Neutrophil (primary cell): ENCODE results near the gene WDR7.

Experiments
- H3K27ac ChIP-seq: fragments of 200-600 bp; sonication (generic); 2 replicates; pipeline ENCODE4 v1.5.1; 2016; ENCODE audit warnings: mild to moderate bottlenecking, moderate library complexity
- H3K27me3 ChIP-seq: fragments of 200-600 bp; sonication (generic); 2 replicates; pipeline ENCODE4 v1.6.0; 2016; ENCODE audit warnings: mild to moderate bottlenecking
- H3K36me3 ChIP-seq: fragments of 200-600 bp; sonication (generic); 2 replicates; pipeline ENCODE4 v1.5.1; 2017
- H3K4me1 ChIP-seq, 2 experiments: fragments of 200-600 bp in 1 of 2; sonication (generic) in 1 of 2; 1 replicate in 1 of 2; 2 replicates in 1 of 2; pipeline versions ENCODE4 v1.5.1 to v1.6.1; 2013 to 2016; ENCODE audit warnings: low read depth in 1 of 2, low read length in 1 of 2, mild to moderate bottlenecking in 1 of 2, moderate library complexity in 1 of 2; ENCODE audit not compliant: control insufficient read depth in 1 of 2, insufficient read depth in 1 of 2
- H3K4me3 ChIP-seq, 2 experiments: fragments of 200-600 bp in 1 of 2; sonication (generic) in 1 of 2; 1 replicate in 1 of 2; 2 replicates in 1 of 2; pipeline ENCODE4 v1.5.1; 2013 to 2016; ENCODE audit warnings: low read depth in 1 of 2, low read length in 1 of 2, mild to moderate bottlenecking in 1 of 2, moderate library complexity in 1 of 2
- H3K9me3 ChIP-seq: fragments of 200-600 bp; sonication (generic); 2 replicates; pipeline ENCODE4 v1.5.1; 2016
- CTCF ChIP-seq: fragments of 200-600 bp; sonication (generic); IDR thresholded peaks from 2 replicates; pipeline ENCODE4 v1.5.1; 2016; ENCODE audit warnings: antibody characterized with exemption

Gene WDR7

GRCh38 chr18:57002627-57003026, 351.5 kb downstream of the WDR7 start:
- no peaks in the 10 kb centered on the region for H3K4me1 ChIP-seq
- TF ChIP-seq CTCF: no peak
- no peaks in the 10 kb centered on the region for H3K36me3 ChIP-seq
- H3K4me3 ChIP-seq: no peak overlapping the region
- H3K27ac ChIP-seq: no peak overlapping the region
- no peaks in the 10 kb centered on the region for H3K9me3 ChIP-seq
- no peaks in the 10 kb centered on the region for H3K27me3 ChIP-seq

GRCh38 chr18:57003342-57003741, 352.2 kb downstream of the WDR7 start:
- Histone ChIP-seq H3K27me3 (no peaks in the 10 kb centered on the region), H3K27ac (no peak overlapping the region), H3K36me3 (no peaks in the 10 kb centered on the region), H3K4me3 (no peak overlapping the region), H3K9me3 (no peaks in the 10 kb centered on the region), H3K4me1 (peaks cover 0 to 5% of the 10 kb centered on the region in 2 experiments)
- no peak for TF ChIP-seq CTCF

- peaks cover 0 to 5% of the 10 kb centered on the region in 2 experiments for H3K4me1 ChIP-seq
- no peak for TF ChIP-seq CTCF
- H3K27me3 ChIP-seq: no peaks in the 10 kb centered on the region
- no peaks in the 10 kb centered on the region for H3K36me3 ChIP-seq
- no peak overlapping the region for H3K4me3 ChIP-seq
- H3K27ac ChIP-seq: no peak overlapping the region
- no peaks in the 10 kb centered on the region for H3K9me3 ChIP-seq
Observed at GRCh38 chr18:57004366-57005121, 353.4 kb downstream of the WDR7 start.

GRCh38 chr18:57008001-57008686, 357.0 kb downstream of the WDR7 start:
- H3K36me3 ChIP-seq: no peaks in the 10 kb centered on the region
- no peak for TF ChIP-seq CTCF
- no peaks in the 10 kb centered on the region for H3K9me3 ChIP-seq
- no peak overlapping the region for H3K4me3 ChIP-seq
- H3K27ac ChIP-seq: no peak overlapping the region
- H3K4me1 ChIP-seq: peaks cover 0 to 5% of the 10 kb centered on the region in 2 experiments
- no peaks in the 10 kb centered on the region for H3K27me3 ChIP-seq

- no peaks in the 10 kb centered on the region for H3K36me3 ChIP-seq
- H3K9me3 ChIP-seq: no peaks in the 10 kb centered on the region
- H3K4me1 ChIP-seq: peaks cover 0 to 5% of the 10 kb centered on the region in 2 experiments
- H3K4me3 ChIP-seq: no peak overlapping the region
- H3K27me3 ChIP-seq: no peaks in the 10 kb centered on the region
- no peak overlapping the region for H3K27ac ChIP-seq
- no peak for TF ChIP-seq CTCF
Observed at GRCh38 chr18:57009844-57010243, 358.7 kb downstream of the WDR7 start.
